BJ (cell line): ENCODE measurements around the gene IQCN. TPM values are rescaled to one million over a fixed set of nuclear protein-coding genes. Genes with fewer than 3 reads are reported as not detected.

Source experiments
- CTCF ChIA-PET: fragments of 350-600 bp; formaldehyde crosslinking; extraction: SDS; loops from one replicate; lab custom pipeline; 2021; ENCODE audit warnings: antibody characterized with exemption, inconsistent platforms; lab: Yijun Ruan, JAX
- POLR2A ChIA-PET: fragments of 300-600 bp; sonication (Branson Sonifier 250); formaldehyde crosslinking; extraction: SDS; loops from one replicate; lab custom pipeline; 2021; ENCODE audit warnings: antibody characterized with exemption; lab: Charles Lee
- DNase-seq: peaks from one replicate; pipeline ENCODE4 v3.0.0-alpha.2; 2011; ENCODE audit warnings: low read depth
- H3K27me3 ChIP-seq: 2 replicates; pipeline ENCODE4 v1.6.0; 2011; ENCODE audit warnings: low read length; ENCODE audit not compliant: control insufficient read depth, insufficient read depth
- H3K36me3 ChIP-seq: 2 replicates; pipeline ENCODE4 v1.5.1; 2011; ENCODE audit warnings: low read length; ENCODE audit not compliant: control insufficient read depth, insufficient read depth
- H3K4me3 ChIP-seq: 2 replicates; pipeline ENCODE4 v1.5.1; 2011; ENCODE audit warnings: low read depth, mild to moderate bottlenecking, control low read depth, low read length
- CTCF ChIP-seq: IDR thresholded peaks from 2 replicates; pipeline ENCODE4 v1.5.1; 2011; ENCODE audit warnings: low read depth, mild to moderate bottlenecking, control low read depth, inconsistent platforms, low read length, moderate library complexity; ENCODE audit not compliant: insufficient read depth
- polyA plus RNA-seq: library from polyadenylated mRNA; depleted of rRNA; stranded (reverse); fragments of >200 nt; gene quantifications from 2 replicates; pipeline ENCODE4 v1.2.3, GENCODE V29; 2011

IQCN gene
- polyA plus RNA-seq, 1 experiment, result 1.5 TPM

- peak; percentile 84 for DNase-seq
- ChIA-PET POLR2A (interaction anchor here (0.5 to 3.4 kb wide), 10 partner anchors 11 to 136 kb away, joined by 3 to 41 read pairs (median 6); partner anchors contain the start of genes LSM4 and RAB3A), CTCF (interaction anchor here (0.9 to 11.5 kb wide), 12 partner anchors 10 to 110 kb away, joined by 3 to 252 read pairs (median 3); partner anchors contain the start of gene LSM4)
- no peak for TF ChIP-seq CTCF
- Histone ChIP-seq H3K4me3 (peak within 1 kb of the TSS; percentile 87), H3K36me3 (peaks cover 12% of the 10 kb centered on the region), H3K27me3 (no peaks in the 10 kb centered on the region)
Measured at GRCh38 chr19:18281082-18282020, 7.1 kb upstream of the IQCN start, which contains the start of gene JUND. JUND (minus strand) TSS chr19:18281622; CDS start chr19:18281484, 138 bp downstream.

DNA sequence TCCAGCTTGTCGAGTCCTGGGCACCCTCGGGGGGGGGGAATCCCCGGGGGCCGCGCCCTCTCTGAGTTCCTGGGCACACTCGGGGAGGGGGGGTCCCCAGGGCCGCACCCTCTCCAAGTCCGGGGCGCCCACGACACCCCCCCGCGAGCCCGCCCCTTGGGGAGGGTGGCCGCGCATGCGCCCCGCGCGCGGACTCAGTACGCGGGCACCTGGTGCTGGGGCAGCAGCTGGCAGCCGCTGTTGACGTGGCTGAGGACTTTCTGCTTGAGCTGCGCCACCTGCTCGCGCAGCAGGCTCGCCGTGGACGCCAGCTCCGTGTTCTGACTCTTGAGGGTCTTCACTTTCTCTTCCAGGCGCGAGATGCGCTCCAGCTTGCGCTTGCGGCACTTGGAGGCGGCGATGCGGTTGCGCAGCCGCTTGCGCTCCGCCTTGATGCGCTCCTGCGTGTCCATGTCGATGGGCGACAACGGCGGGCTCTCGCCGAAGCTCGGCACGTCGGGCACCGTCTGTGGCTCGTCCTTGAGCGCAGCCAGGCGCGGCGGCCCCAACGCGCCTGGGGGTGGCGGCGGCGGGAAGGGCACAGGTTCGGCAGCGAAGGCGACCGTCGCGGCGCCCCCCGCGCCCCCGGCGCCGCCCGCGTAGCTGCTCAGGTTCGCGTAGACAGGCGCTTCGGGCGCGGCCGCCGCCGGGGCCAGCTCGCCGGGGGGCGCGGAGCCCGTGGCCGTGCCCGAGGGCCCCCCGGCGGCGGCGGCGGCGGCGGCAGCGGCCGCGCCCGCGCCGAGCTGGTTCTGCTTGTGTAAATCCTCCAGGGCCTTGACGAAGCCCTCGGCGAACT is 6.2 kb upstream of the IQCN start:
- ChIA-PET CTCF (interaction anchor here (0.8 to 11.5 kb wide), 19 partner anchors 10 to 169 kb away, joined by 3 to 252 read pairs (median 9); partner anchors contain the start of gene LSM4), POLR2A (interaction anchor here (1.0 to 3.4 kb wide), 5 partner anchors 12 to 48 kb away, joined by 7 to 21 read pairs (median 11); partner anchors contain the start of gene LSM4)
- peak overlapping the region; percentile 87 for H3K4me3 ChIP-seq
- H3K27me3 ChIP-seq, result no peaks in the 10 kb centered on the region
- H3K36me3 ChIP-seq, result peaks cover 15% of the 10 kb centered on the region
- TF ChIP-seq CTCF, result no peak
- no peak for DNase-seq

DNA sequence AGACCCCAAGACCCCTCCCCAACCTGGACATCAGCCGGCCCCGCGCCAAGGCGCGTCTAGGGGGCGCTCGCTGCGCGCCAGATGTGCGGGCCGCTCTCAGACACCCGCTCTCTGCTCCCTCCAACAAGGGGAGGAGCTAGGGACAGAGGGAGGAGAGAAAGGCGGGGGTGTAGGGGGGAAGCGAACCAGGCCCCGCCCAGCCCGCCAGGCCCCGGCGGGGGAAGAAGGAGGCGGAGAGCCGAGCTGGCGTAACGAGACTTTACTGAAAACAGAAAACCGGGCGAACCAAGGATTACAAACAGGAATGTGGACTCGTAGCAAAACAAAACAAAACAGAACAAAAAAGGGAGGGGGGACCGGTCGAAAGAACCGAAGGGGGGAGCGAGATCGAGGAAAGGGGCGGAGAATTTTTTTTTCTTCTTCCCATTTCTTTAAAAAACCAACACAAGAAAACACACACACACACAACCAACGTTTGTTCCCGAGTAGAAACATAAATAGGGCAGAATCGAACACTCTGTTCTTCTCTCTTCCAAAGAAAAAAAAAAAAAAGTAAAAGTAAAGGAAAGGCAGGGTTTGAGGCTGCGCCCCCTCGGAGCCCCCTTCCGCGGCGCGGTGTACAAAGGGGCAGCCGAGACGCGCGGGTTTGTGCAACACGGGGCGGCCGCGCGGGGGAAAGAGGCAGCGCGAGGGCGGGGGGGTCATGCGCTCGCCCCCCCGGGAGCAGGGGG is 5.4 kb upstream of the IQCN start:
- ChIA-PET CTCF (interaction anchor here (0.6 to 11.5 kb wide), 32 partner anchors 10 to 218 kb away, joined by 3 to 252 read pairs (median 6); partner anchors contain the start of genes LSM4, PGPEP1 and SSBP4), POLR2A (interaction anchor here (0.6 to 3.4 kb wide), 6 partner anchors 13 to 170 kb away, joined by 3 to 21 read pairs (median 10); partner anchors contain the start of gene LSM4)
- peak; percentile 56 for DNase-seq
- Histone ChIP-seq H3K27me3 (no peaks in the 10 kb centered on the region), H3K4me3 (peak overlapping the region; percentile 87), H3K36me3 (peaks cover 16% of the 10 kb centered on the region)
- peak; percentile 89 for TF ChIP-seq CTCF

- Histone ChIP-seq H3K36me3 (peaks cover 17% of the 10 kb centered on the region), H3K4me3 (peak overlapping the region; percentile 87), H3K27me3 (no peaks in the 10 kb centered on the region)
- no peak for TF ChIP-seq CTCF
- no peak for DNase-seq
- ChIA-PET CTCF (interaction anchor here (0.8 to 11.5 kb wide), 32 partner anchors 10 to 217 kb away, joined by 3 to 252 read pairs (median 6); partner anchors contain the start of genes LSM4 and PGPEP1), POLR2A (interaction anchor here (0.6 to 2.4 kb wide), 4 partner anchors 13 to 49 kb away, joined by 3 to 11 read pairs (median 10); partner anchors contain the start of gene LSM4)
Measured at GRCh38 chr19:18279266-18279515, 4.9 kb upstream of the IQCN start.
